GDM1 (cell line): Measurements from ENCODE around the gene IL26.
"Not testable (repeated sequence)": the region's sequence is repeated elsewhere in the genome, so short reads cannot be mapped to it uniquely, and the experiment has no call there.

ENCODE experiments used
- DNase-seq: peaks from one replicate; lab custom pipeline; 2025; lab: John Stamatoyannopoulos, UW

The IL26 gene

DNA sequence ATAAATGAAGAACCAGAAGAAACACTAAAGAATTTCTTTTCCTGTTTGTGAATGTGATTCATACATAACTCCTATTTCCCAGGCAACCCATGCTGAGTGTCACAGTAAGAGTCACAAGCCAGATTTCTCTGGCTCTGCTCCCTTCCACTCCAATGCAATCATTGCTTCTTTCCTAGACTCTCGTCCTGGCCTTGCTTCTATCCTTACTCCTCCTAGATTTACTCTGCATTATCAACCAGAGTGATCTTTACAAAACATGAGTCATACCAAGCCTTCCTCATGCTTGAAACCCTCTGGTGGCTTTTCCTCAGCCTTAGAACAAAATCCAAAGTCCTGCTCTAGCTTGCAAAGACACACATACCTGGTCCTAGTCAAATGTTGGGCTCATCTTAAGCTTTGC, 14.5 kb upstream of the IL26 start:
- DNase-seq = no peak

DNA sequence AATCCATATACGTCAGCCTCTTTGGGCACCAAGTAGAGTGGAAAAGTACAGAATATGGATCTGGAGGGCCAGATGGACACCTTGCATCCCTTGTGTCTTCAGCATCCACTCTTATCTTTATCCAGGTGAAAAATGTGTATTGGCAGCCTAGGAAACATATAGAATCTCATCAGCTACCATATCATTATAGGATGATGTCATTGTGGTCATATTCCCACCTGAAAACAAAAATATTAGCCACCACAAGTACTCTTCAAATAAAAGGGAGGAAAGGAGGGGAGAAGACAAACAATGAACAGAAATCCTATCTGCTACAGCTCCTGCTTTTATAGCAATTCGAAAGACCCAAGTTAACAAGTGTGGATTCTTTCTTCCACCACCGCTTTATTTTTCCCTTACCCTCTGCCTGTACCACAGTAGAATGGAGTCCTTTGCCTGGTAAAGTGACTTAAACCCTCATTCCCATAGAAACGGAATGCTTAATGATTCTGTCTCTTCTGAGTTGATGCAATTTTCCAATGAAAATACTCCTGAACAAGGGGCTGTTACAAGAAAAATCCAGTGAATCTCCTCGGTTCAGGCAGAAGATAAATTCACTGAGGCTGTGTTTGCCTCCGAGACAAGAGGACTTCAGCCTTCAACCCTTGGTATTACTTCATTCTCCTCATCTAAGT, 13.8 kb upstream of the IL26 start:
- no peak for DNase-seq

DNA sequence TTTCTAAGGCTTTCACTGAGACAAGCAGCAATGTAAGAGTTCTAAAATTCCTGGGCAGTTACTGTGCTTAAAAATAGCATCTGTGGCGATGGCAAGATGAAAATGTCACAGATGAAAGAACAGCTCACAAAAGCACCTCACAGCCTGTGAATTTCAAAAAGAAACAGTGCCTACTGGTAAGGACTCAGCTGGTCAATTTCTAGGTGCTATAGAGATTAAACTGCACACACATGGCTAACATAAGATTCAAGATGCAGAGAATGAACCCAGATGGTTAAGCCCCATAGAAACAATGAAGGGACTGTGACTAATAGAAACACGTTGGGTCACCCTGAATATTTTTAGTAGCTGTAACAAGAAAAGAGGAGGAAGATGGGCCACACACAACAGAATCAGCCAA, 12.0 kb upstream of the IL26 start:
- no peak for DNase-seq

DNA sequence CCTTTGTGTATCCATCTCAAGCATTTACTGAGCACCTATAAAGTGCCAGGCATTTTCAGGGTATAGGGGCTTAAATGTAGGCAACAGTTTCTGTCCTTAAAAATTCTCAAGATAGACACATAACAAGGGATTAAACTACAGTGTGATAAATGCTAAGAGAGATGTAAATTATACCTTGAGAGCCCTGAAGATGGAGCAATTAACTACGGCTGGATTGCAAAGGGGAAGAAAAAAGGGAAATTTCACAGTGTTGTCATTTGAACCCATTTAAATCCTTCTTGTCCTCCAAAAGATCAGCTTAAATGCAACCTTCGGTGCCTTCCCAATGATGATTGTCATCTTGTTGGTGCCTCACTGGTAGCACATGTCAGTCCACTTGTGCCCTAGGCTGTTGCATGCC, 11.5 kb upstream of the IL26 start:
- DNase-seq = no peak

DNA sequence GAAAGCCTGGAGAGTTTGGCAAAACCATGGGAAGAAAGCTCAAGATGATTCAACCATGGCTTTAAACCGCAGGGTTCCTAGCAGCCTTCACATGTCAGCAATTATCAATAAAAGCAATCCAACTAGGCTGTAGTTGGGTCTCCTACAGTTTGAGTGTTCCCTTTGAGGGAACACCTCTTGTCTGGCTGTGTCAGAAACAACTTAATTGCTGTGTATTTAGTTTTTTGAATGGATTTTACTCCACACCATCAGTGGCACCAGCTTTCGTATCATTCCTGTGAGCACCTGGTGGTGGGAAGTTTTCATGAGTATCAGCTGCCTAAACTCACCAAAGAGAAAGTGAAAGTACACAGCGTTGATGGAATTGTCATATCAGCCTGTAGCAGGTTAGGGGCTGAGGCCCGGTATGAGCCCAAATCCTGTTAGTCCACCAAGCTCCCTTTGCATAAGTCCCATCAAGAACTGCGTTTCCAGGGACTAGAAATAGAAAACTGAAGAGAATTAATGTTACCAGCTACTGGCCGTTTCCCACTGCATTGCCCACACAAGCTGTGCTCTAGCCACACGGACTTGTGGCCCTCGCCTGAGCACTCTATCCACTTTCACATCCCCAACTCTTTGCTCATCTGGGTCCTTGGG, 10.9 kb upstream of the IL26 start:
- DNase-seq = peak; percentile 51

DNA sequence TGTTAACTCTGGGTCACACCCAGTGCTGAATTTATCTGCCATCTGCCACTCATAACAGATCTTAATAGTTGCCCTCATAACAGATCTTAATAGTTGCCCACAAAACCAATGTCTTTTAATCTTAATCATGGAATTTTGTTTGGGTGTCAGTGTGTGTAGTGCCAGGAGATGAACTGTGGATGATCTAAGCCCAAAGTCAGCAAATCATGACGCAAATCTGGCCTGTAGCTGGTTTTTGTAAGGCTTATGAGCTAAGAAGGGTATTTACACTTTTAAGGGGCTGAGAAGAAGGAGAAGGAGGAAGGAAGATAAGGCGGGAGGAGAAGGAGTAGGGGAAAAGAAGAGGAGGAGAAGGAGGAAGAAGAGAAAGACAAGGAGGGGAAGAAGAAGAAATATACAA, 10.0 kb upstream of the IL26 start:
- no peak for DNase-seq

DNA sequence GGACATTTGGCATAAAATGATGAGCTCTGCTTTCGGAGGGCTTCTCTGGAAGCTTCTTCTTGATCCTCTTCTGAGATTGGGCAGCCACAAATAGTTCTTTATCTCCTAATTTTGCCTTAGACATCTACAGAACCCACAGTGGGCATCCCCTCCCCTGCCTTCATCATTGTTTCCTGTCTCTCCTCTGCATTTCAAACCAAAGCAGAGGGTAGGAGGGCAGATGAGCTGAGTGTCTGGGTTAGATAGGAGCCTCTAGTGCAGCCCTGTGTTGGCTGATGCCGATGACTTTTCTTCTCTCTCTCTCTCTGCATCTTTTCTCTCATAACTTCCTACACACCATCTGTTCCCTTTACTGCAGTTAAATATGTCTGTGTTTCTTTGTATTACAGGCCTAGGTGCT, 8.5 kb upstream of the IL26 start:
- DNase-seq = no peak

DNA sequence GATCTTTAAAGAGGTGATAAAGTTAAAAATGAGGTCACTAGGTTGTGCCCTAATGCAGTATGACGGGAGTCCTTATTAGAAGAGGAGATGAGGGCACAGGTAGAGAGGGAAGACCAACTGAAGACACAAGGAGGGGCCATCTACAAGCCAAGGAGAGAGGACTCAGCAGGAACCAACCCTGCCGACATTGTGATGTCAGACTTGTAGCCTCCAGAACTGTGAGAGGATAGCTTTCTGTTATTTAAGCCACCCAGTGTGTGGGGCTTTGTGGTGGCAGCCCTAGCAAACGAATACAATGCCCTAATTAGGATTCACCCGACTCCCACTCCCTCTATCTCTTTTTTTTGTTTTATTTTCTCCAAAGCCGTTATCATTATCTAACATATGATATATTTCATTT, 7.9 kb upstream of the IL26 start:
- DNase-seq = no peak

DNA sequence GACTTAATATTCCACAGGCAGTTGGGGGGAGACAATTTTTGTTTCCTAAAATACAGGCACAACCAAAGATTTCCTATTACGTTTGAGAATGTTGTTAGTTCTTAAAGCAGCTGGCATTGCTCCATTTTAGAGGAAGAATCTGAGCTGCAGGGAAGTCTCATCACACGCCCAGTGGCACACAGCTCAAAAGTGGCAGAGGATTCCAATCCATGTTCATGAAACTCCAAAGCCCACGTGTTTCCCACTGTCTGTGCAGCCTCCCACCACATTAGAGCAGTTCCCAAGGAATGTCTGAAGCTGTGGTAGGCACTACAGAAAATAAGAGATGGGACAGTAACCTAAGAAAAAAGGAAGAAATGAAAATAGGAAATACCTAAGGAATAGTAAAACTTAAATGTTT, 6.1 kb upstream of the IL26 start:
- DNase-seq = no peak

DNA sequence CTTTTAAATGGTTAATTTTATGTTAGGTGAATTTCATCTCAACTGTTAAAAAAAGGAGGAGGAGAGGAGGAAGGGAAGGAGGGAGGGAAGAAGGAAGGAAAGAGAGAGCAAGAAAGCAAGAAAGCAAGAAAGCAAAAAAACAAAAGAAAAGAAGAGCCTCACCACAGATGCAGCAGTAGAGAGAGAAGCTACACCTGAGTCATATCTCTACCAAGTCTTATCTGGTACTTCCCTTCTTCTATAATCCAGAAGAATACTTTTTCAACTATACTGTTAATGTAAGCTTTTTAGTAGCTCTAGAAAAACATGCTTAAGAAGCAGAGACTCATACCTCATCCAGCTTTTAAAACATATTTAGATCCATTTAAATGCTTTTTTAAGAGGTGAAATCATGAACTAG, 5.6 kb upstream of the IL26 start:
- DNase-seq = no peak

DNA sequence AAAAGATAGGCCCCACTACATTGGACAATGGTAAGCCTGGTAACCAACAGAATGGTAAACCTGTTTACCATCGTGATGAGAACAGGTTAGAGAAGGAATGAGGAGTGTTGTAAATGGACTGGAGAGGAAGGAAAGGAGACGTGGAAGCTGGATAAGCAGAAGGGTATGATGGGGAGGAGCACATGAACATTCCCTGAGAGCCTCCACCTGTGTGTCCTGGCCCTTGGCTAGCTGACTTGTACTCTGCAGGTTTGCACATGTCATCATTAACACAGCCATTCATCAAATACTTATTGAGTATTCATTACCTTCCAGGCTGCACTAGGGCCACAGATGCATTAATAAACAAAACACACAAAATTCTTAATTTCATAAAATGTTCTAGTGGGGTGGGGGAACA, 4.3 kb upstream of the IL26 start:
- DNase-seq = no peak

DNA sequence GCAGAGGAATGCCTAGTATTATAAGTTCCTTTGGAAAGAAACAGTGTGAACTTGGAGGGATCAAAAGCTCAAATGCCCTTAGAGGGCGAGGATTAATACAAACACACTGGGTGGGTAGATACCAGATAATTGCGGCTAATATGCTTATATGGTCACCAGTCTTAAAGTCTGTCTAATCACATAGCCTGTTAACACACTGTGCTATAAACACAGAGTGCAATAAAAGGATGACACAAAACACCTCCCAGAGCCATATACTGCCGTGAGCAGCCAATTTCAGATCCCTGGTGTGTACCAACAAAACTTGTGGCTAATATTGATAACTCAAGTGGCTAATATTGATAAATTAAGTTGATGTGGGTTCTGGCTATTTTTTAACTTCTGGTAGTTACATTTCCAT, 1.7 kb upstream of the IL26 start:
- no peak for DNase-seq

DNA sequence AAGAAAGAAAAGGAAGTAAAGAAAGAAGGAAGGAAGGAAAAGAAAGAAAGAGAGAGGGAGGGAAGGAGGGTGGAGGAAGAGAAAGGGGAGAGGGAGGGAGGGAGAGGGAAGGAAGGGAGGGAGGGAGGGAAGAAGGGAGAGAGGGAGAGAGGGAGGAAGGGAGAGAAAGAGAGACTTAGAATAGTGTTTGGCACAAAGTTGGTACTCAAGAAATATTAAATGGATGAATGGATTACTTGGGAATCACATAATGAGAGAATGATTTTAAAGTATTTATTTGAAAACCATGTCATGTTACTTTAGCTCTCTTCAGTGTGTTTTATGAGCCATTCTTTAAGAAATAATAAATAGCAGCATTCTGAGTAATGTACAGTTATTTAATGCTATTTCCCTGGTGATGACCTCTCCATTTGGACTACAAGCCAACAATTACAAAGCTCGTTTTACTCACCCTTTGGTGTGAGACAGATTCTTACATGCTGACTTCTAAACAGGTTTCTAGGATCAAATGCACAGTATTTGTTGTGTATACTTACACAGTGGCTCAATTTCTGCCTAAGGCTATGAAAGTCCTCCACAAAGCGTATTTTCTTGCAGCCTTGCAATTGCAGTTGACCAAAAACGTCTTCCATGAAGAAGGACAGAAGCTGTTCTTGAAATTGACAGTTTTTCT, 861 bp downstream of the IL26 start:
- DNase-seq = no peak

DNA sequence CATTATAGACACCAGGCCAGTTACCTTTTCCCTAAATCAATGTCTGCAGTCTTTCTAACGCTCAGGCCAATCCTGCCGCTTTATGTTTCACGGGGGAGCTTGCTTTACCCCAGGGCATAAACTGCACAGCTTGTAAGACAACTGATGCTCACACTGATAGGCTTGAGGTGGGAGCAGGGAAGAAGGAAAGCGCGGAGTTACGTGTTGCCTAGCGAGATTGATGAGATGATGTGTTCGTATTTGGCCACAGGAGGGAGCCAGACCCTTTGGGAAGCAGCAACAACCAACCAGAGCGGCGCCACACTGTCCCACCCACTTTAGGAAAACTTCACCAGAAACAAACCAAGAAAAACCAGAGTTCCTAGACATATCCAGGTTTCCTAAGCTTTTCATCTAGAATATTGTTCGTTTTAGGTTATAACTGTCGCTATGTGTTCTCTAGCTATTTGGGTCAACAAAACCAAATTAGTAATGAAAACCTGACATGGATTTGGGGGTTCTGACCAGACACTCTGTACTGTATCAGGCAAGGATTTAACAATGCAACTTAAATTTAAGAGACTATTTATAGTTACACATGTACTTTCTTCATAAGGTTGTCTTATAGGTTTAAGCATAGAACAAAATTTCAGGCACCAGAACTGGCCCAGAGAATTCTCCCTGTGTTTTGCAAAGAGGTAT, 2.4 kb downstream of the IL26 start:
- peak; percentile 59 for DNase-seq

DNA sequence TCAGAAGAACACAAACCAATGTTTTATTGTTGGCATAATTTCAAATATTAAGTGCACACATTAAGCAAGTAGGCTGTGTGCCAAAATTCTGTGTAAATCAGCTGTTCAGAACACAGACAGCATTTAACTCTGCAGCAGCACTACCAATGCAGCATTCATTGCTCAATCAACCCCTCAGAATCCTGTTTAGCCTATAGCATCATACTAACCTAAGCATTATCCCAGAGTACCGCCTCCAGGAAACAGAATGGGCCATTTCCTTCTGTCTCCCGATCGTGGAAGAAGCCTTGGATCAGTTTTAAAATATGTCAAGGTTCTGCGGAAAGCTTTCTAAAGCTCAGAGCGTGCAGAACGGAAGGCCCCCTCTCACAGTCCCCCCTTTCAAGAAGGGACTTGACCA, 3.3 kb downstream of the IL26 start:
- no peak for DNase-seq

DNA sequence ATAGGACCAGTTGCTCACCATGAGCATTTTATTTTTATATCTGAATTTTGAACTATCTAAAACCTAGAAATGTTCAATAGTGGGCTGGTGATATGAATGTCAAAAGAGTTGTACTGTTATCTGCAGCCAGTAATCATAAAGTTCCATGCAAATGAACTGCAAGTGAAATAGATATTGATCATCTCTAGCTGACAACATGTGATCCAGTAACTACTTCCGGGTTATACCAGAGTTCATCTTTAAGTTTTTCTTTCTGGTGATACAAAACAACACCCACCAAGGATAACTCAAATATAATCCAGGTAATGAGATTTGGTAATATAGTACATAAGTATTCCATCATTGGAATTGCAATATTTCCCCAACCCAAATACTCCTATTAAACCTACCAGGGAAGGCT, 4.1 kb downstream of the IL26 start:
- no peak for DNase-seq

DNA sequence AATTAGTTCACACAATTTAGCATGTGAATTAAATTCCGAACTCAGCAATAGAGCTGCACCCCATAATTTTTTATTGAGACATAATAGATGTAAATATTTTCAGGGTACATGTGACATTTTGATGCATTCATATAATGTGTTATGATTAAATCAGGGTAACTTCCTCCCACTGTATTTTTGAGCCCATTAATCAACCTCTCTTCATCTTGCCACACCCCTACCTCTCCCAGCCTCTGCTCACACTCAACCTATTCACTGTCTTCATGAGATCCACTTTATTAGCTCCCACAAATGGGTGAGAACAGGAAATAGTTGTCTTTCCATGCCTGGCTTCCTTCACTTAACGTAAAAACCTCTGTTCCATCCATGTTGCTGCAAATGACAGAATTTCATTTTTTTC, 14.7 kb downstream of the IL26 start:
- no peak for DNase-seq

DNA sequence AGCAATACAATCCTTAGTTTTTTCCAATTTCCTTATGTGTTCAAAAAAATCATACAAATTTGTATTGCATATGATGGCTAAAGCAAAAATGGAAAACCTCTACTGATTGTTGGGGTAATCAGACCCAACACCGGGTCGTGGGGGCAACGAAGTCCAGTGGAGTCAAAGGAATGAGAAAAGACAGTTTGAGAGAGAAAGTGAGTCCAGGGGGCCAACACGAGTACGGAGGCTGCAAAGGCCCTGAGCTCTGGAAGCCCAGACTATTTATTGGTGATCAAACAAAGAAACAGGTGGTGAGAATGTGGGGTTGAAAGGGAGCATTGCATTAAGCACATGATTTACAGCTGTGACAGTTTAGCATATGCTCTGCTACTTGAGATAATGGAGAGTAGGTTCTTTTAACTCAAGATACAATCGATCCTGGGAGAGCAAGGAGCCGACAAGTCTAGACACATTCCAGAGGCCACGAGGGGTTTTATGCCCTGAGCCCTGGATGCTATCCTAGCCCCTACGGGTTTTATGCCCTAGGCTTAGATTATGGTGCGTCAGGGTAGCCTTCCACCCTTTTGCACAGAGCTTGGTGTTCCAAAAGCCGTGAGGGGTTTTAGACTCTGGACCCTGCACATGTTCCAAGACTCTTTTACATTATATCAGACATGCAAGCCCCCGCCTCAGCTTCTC, 16.4 kb downstream of the IL26 start:
- DNase-seq = not testable (repeated sequence)

DNA sequence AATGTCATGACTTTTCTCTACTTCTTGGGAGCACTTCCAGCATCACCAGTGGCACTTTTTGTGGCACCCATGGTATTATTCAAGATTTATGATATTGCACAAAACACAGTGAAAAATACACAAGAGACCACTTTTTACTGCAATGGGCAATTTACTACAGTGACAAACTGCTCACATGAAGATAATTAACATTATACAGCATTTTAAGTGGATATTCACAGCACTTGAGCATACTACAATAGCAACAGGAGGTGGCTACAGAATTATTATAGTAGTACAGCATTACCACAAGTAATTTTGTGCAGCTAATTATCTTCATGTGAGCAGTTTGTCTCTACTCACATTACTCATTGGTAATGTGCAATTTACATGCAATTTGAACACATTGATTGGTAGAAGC, 18.3 kb downstream of the IL26 start:
- no peak for DNase-seq

DNA sequence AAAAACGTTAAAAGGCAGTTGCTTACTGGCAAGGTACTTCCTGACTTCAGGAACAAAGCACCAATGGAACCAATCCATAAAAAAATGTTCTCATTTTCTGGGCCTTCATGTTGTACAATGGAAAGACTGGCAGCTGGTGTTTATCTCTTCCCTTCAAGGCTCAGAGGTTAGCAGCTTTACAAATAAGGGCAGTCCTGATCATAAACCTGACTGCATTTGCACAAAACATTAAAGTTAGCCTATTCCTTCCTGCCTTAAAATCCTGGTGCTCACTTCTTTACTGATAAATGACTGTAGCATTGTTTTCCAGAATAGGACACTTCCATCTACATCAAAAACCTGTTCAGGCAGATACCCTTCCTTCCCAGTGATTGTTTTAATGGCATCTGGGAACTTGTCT, 19.2 kb downstream of the IL26 start:
- no peak for DNase-seq

DNA sequence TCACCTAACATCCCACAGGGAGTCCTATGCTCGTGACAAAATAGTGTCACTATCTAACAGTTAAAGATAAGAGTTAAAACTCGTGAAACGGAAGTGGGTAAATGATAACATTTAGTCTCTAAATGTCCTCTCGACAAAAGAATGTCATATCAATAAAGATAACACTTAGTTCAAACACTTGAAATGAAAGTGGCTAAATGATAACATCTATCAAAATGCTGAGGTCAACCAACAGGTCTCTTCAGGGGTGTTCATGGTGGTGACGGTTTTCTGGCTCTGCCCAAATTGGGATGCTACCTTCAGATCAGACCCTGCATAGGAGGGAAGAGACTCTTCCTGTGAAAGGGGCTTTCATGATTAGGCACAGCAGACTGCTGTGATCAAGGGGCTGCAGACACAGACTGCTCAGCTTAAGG, 22.1 kb downstream of the IL26 start:
- DNase-seq = no peak

DNA sequence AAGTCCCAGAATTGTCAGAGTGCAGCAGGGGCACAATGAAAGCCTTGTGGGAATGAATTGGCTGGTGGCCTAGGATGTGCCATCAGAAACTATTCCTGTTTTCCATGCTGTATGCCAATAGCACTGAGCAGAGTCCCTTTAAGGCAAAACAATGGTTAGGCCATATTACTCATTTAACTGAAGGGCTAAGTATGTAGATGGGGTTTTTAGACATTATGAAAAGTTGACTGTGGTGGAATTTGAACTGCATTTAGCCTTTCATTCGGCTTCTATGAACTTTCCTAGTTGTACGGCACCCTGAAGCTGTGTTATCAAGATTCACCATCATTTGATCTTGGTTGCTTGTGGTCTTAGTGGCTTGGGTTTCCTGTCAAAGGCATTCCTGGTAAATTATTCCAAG, 24.8 kb downstream of the IL26 start:
- DNase-seq = no peak

DNA sequence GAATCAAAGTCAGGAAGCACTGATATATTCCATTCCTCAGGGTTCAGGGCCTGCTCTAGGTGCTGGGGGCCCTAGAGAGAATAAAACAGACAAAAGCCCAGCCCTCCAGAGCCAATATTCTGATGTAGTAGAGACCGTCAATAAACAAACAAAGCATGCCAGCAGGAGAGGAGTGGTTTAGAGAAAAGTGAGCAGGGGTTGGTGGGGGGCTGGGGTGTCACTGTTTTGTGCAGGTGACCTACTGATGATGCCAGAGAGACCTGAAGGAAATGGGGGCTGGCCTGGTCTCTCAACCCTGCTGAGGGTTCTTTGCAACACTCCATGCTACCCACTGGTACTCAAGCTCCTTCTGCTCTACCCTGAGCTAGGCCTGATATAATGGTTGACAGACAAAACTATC, 26.5 kb downstream of the IL26 start:
- no peak for DNase-seq
